HCT116 (cell line): ENCODE data around the gene PLCB4. TPM values are rescaled to one million over a fixed set of nuclear protein-coding genes. Genes with fewer than 3 reads are reported as not detected.

Experiments
- ATAC-seq: fragments of 200-7000 bp; cut with Tn5 transposase; 2 replicates; pipeline ENCODE4 v1.9.1; 2020; ENCODE audit warnings: mild to moderate bottlenecking, moderate library complexity
- BruUV-seq: library from RNA; stranded (reverse); fragments of 400-500 nt; replicated peaks from 2 replicates; lab custom pipeline; 2021; lab: Mats Ljungman, UMichigan
- CTCF ChIA-PET: fragments of 300-600 bp; sonication (Branson Sonifier 250); formaldehyde crosslinking; loops from one replicate; lab custom pipeline; 2021; ENCODE audit warnings: antibody characterized with exemption; lab: Charles Lee
- POLR2A ChIA-PET: fragments of 300-600, 350-600 bp; sonication (Branson Sonifier 250); formaldehyde crosslinking; loops from one replicate; lab custom pipeline; 2021; ENCODE audit warnings: antibody characterized with exemption; lab: Charles Lee
- RAD21 ChIA-PET, 2 experiments: fragments of 300-600 bp; sonication (Branson Sonifier 250); formaldehyde crosslinking; loops; one replicate each; lab custom pipeline; 2023; ENCODE audit warnings: low total read pairs in 2 of 2; ENCODE audit not compliant: uncharacterized antibody in 2 of 2, unreplicated experiment in 2 of 2, low non-redundant PET in 1 of 2; lab: Charles Lee
- DNase-seq: peaks from one replicate; pipeline ENCODE4 v3.0.0-alpha.2; 2010; ENCODE audit warnings: low read depth, low spot score
- H2AFZ ChIP-seq: fragments of 200-600 bp; shearing (Covaris generic), sonication (generic); 2 replicates; pipeline ENCODE4 v1.6.1; 2017; ENCODE audit warnings: low read depth, mixed run types, mixed read lengths, antibody characterized with exemption, low read length; ENCODE audit not compliant: poor library complexity, severe bottlenecking
- H3K27ac ChIP-seq: 2 replicates; pipeline ENCODE4 v1.5.1; 2012; ENCODE audit warnings: low read depth, low read length
- H3K27me3 ChIP-seq: fragments of 200-600 bp; sonication (generic); 2 replicates; pipeline ENCODE4 v1.6.1; 2016; ENCODE audit warnings: mixed run types, low read length, mixed read lengths; ENCODE audit not compliant: insufficient read depth
- H3K36me3 ChIP-seq, 2 experiments: fragments of 200-500 bp in 1 of 2; fragments of 200-600 bp in 1 of 2; sonication (Bioruptor generic) in 1 of 2; sonication (generic) in 1 of 2; 2 replicates each; pipeline versions ENCODE4 v1.5.1 to v1.6.1; 2014 to 2016; ENCODE audit warnings: low read length in 2 of 2, inconsistent platforms in 1 of 2, mixed read lengths in 1 of 2, mixed run types in 1 of 2; ENCODE audit not compliant: insufficient read depth in 2 of 2, control insufficient read depth in 1 of 2
- H3K4me1 ChIP-seq, 2 experiments: fragments of 200-600 bp in 1 of 2; sonication (generic) in 1 of 2; 2 replicates each; pipeline versions ENCODE4 v1.5.1 to v1.6.1; 2012 to 2017; ENCODE audit warnings: low read length in 2 of 2, inconsistent platforms in 1 of 2, mild to moderate bottlenecking in 1 of 2, mixed read lengths in 1 of 2, mixed run types in 1 of 2, moderate library complexity in 1 of 2; ENCODE audit not compliant: insufficient read depth in 2 of 2, control insufficient read depth in 1 of 2
- H3K4me2 ChIP-seq: fragments of 200-600 bp; sonication (generic); 2 replicates; pipeline ENCODE4 v1.6.1; 2017; ENCODE audit warnings: mixed run types, low read length, mixed read lengths
- H3K4me3 ChIP-seq, 2 experiments: fragments of 200-600 bp in 1 of 2; sonication (generic) in 1 of 2; replicated peaks in 1 of 2; 2 replicates each; pipeline ENCODE4 v1.5.1; 2011 to 2016; ENCODE audit warnings: low read length in 2 of 2, control low read depth in 1 of 2, low read depth in 1 of 2, mild to moderate bottlenecking in 1 of 2, mixed read lengths in 1 of 2, mixed run types in 1 of 2
- H3K79me2 ChIP-seq: fragments of 200-600 bp; sonication (generic); 2 replicates; pipeline ENCODE4 v1.6.1; 2017; ENCODE audit warnings: mild to moderate bottlenecking, mixed run types, low read length, moderate library complexity, mixed read lengths; ENCODE audit not compliant: insufficient read depth
- H3K9ac ChIP-seq: fragments of 200-600 bp; sonication (generic); 2 replicates; pipeline ENCODE4 v1.6.1; 2016; ENCODE audit warnings: low read length, mixed read lengths
- H3K9me2 ChIP-seq: fragments of 200-600 bp; sonication (generic), shearing (Covaris generic); 2 replicates; pipeline ENCODE4 v1.6.1; 2017; ENCODE audit warnings: mixed run types, mild to moderate bottlenecking, moderate library complexity; ENCODE audit not compliant: insufficient read depth
- H3K9me3 ChIP-seq, 2 experiments: fragments of 200-500 bp in 1 of 2; fragments of 200-600 bp in 1 of 2; sonication (Bioruptor generic) in 1 of 2; sonication (generic) in 1 of 2; 2 replicates each; pipeline ENCODE4 v1.6.1; 2014 to 2017; ENCODE audit warnings: low read length in 2 of 2, mixed read lengths in 2 of 2, inconsistent platforms in 1 of 2, low read depth in 1 of 2, mild to moderate bottlenecking in 1 of 2, mixed run types in 1 of 2, moderate library complexity in 1 of 2; ENCODE audit not compliant: control insufficient read depth in 1 of 2, insufficient read depth in 1 of 2
- H4K20me1 ChIP-seq: fragments of 200-600 bp; sonication (generic), shearing (Covaris generic); 2 replicates; pipeline ENCODE4 v1.6.1; 2017; ENCODE audit warnings: mixed run types, mild to moderate bottlenecking, moderate library complexity; ENCODE audit not compliant: insufficient read depth
- ATF3 ChIP-seq: IDR thresholded peaks from 2 replicates; pipeline ENCODE4 v1.6.1; 2012
- CEBPB ChIP-seq: IDR thresholded peaks from 2 replicates; pipeline ENCODE4 v1.6.1; 2012; ENCODE audit warnings: low read depth
- EGR1 ChIP-seq: IDR thresholded peaks from 2 replicates; pipeline ENCODE4 v1.6.1; 2012; ENCODE audit warnings: low read depth
- ELF1 ChIP-seq: IDR thresholded peaks from 2 replicates; pipeline ENCODE4 v1.6.1; 2012; ENCODE audit warnings: low read depth, borderline replicate concordance
- EZH2 ChIP-seq: fragments of 200-600 bp; sonication (generic); IDR thresholded peaks from 2 replicates; pipeline ENCODE4 v1.6.1; 2017; ENCODE audit warnings: antibody characterized with exemption, mixed run types
- EZH2phosphoT487 ChIP-seq: fragments of 200-600 bp; IDR thresholded peaks from 2 replicates; pipeline ENCODE4 v1.6.1; 2018; ENCODE audit warnings: antibody characterized with exemption, borderline replicate concordance
- FOSL1 ChIP-seq: IDR thresholded peaks from 2 replicates; pipeline ENCODE4 v1.6.1; 2012; ENCODE audit warnings: low read depth
- JUND ChIP-seq: IDR thresholded peaks from 2 replicates; pipeline ENCODE4 v1.6.1; 2012
- POLR2A ChIP-seq: IDR thresholded peaks from 2 replicates; pipeline ENCODE4 v1.7.0; 2011; ENCODE audit warnings: borderline replicate concordance; ENCODE audit not compliant: insufficient read depth, insufficient read length; ENCODE audit errors: extremely low read depth
- POLR2AphosphoS5 ChIP-seq: IDR thresholded peaks from 2 replicates; pipeline ENCODE4 v1.6.1; 2011; ENCODE audit warnings: mild to moderate bottlenecking, low read depth, low read length, moderate library complexity
- RAD21 ChIP-seq: IDR thresholded peaks from 2 replicates; pipeline ENCODE4 v1.6.1; 2012; ENCODE audit warnings: low read depth, mild to moderate bottlenecking
- SP1 ChIP-seq: IDR thresholded peaks from 2 replicates; pipeline ENCODE4 v1.6.1; 2012; ENCODE audit warnings: low read depth
- SRF ChIP-seq: IDR thresholded peaks from 2 replicates; pipeline ENCODE4 v1.6.1; 2012; ENCODE audit warnings: low read depth
- YY1 ChIP-seq: IDR thresholded peaks from 2 replicates; pipeline ENCODE4 v1.6.1; 2011; ENCODE audit warnings: low read length, low read depth, moderate library complexity, mild to moderate bottlenecking; ENCODE audit not compliant: insufficient replicate concordance; ENCODE audit errors: extremely low read depth
- ZFX ChIP-seq: fragments of 450-650 bp; IDR thresholded peaks from 2 replicates; pipeline ENCODE4 v1.6.1; 2017
- ZNF274 ChIP-seq: fragments of 200-500 bp; sonication (Bioruptor generic); IDR thresholded peaks from 2 replicates; pipeline ENCODE4 v1.6.1; 2014; ENCODE audit warnings: mild to moderate bottlenecking, low read depth, low read length, inconsistent platforms
- intact Hi-C: fragments of 100-400 bp; cut with micrococcal nuclease; formaldehyde crosslinking; loops from 2 replicates; pipeline ENCODE4 v1.10.0; 2022
- total RNA-seq: library from RNA; stranded (reverse); gene quantifications from one replicate; pipeline ENCODE4 v1.2.1, GENCODE V29; 2021; ENCODE audit not compliant: unreplicated experiment
- TF ChIP-seq, protein P1 (sequence below): IDR thresholded peaks from 2 replicates; pipeline ENCODE4 v1.6.1; 2012
- TF ChIP-seq, protein P2 (sequence below), 3 experiments: fragments of 200-600 bp in 1 of 3; sonication (generic) in 1 of 3; IDR thresholded peaks in 2 of 3; conservative IDR thresholded peaks in 1 of 3; 2 replicates each; pipeline ENCODE4 v1.5.1; 2012 to 2017; ENCODE audit warnings: low read depth in 2 of 3, low read length in 2 of 3, antibody characterized with exemption in 1 of 3, borderline replicate concordance in 1 of 3, control low read depth in 1 of 3, mild to moderate bottlenecking in 1 of 3, mixed read lengths in 1 of 3, mixed run types in 1 of 3, moderate library complexity in 1 of 3; ENCODE audit not compliant: insufficient read depth in 1 of 3

PLCB4 gene
- total RNA-seq, 1 experiment from 2014 or later = 2.5 TPM

DNA sequence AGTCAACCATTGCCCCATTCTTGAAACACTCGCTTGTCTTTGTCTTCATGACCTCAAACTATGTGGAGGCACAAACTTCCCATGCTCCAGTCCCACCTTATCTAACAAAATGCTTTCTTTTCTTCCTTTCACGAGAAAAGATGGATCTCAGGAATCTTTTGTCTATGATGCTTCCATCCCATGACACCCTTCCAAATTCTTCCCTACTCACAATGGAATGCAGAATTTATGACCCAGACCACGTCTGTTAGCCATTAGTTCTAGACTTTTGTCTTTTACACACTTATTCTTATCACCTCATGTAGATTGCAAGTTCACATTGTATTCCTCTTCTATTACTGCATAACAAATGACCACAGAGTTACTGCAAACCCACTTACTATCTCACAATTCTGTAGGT lies 421.3 kb downstream of the PLCB4 start:
- H3K4me3 ChIP-seq = no peak overlapping the region
- no peaks in the 10 kb centered on the region for H3K4me1 ChIP-seq
- H2AFZ ChIP-seq = no peak overlapping the region
- H3K9ac ChIP-seq = no peak overlapping the region
- H3K27me3 ChIP-seq = peaks cover 25% of the 10 kb centered on the region
- ChIA-PET RAD21 (no interaction called here), POLR2A (no interaction called here), CTCF (no interaction called here)
- no peak for ATAC-seq
- no peaks in the 10 kb centered on the region for H3K9me2 ChIP-seq
- H4K20me1 ChIP-seq = no peaks in the 10 kb centered on the region
- no TSS peak for BruUV-seq
- H3K4me2 ChIP-seq = no peak overlapping the region
- no peaks in the 10 kb centered on the region for H3K9me3 ChIP-seq
- no peaks in the 10 kb centered on the region for H3K36me3 ChIP-seq
- DNase-seq = no peak
- intact Hi-C loops = no loop called here
- TF ChIP-seq ZNF274 (no peak), ZFX (no peak), SP1 (no peak), ELF1 (no peak)
- H3K79me2 ChIP-seq = no peaks in the 10 kb centered on the region
- H3K27ac ChIP-seq = no peak overlapping the region

DNA sequence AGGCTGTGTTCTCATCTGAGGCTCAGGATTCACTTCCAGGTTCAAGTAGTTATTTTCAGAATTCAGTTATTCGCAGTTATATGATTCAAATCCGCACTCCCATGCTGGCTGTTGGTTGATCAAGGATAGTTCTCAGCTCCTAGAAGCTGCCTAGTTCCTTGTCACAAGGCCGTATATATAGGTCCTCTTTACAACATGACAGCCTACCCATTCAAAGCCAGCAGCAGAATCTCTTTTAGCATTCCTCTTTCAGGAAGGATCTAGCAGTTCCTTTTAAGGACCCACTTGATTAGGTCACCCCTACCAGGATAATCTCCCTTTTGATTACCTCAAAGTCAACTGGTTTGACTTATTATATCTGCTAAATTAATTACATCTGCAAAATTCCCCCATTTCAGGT lies 421.7 kb downstream of the PLCB4 start:
- no TSS peak for BruUV-seq
- Histone ChIP-seq H3K27ac (no peak overlapping the region), H3K9me3 (no peaks in the 10 kb centered on the region), H3K4me2 (no peak overlapping the region), H3K4me3 (no peak overlapping the region), H3K9me2 (no peaks in the 10 kb centered on the region), H4K20me1 (no peaks in the 10 kb centered on the region), H3K27me3 (peaks cover 25% of the 10 kb centered on the region), H2AFZ (no peak overlapping the region), H3K4me1 (no peaks in the 10 kb centered on the region), H3K79me2 (no peaks in the 10 kb centered on the region), H3K9ac (no peak overlapping the region), H3K36me3 (no peaks in the 10 kb centered on the region)
- ChIA-PET RAD21 (no interaction called here), POLR2A (no interaction called here), CTCF (no interaction called here)
- no peak for DNase-seq
- ATAC-seq = no peak
- TF ChIP-seq, protein P1, sequence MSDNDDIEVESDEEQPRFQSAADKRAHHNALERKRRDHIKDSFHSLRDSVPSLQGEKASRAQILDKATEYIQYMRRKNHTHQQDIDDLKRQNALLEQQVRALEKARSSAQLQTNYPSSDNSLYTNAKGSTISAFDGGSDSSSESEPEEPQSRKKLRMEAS = no peak
- no peak for TF ChIP-seq EZH2
- TF ChIP-seq CEBPB = no peak
- TF ChIP-seq JUND = no peak
- no peak for TF ChIP-seq ZNF274
- no peak for TF ChIP-seq FOSL1
- TF ChIP-seq ATF3 = no peak
- TF ChIP-seq YY1 = no peak
- no peak for TF ChIP-seq RAD21
- no peak for TF ChIP-seq EGR1
- no peak for TF ChIP-seq EZH2phosphoT487
- no peak for TF ChIP-seq ZFX
- TF ChIP-seq, protein P2, sequence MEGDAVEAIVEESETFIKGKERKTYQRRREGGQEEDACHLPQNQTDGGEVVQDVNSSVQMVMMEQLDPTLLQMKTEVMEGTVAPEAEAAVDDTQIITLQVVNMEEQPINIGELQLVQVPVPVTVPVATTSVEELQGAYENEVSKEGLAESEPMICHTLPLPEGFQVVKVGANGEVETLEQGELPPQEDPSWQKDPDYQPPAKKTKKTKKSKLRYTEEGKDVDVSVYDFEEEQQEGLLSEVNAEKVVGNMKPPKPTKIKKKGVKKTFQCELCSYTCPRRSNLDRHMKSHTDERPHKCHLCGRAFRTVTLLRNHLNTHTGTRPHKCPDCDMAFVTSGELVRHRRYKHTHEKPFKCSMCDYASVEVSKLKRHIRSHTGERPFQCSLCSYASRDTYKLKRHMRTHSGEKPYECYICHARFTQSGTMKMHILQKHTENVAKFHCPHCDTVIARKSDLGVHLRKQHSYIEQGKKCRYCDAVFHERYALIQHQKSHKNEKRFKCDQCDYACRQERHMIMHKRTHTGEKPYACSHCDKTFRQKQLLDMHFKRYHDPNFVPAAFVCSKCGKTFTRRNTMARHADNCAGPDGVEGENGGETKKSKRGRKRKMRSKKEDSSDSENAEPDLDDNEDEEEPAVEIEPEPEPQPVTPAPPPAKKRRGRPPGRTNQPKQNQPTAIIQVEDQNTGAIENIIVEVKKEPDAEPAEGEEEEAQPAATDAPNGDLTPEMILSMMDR (IDR thresholded peaks at IDR 0.05 in 2 of 3, conservative IDR thresholded peaks at IDR 0.05 in 1 of 3; ENCODE audit: borderline replicate concordance in 1 of 3, insufficient read depth in 1 of 3, low read depth in 2 of 3, low read length in 2 of 3) = no peak
- no peak for TF ChIP-seq POLR2A
- TF ChIP-seq SRF = no peak
- TF ChIP-seq POLR2AphosphoS5 = no peak
- intact Hi-C loops = no loop called here
